BLaER1 treated with 17β-estradiol and CSF1 and Interleukin-3, amounts not matched to agents 10 nM and 100 nM (cell line): ENCODE data around the gene PPIL3.

Experiments used
- H3K27ac ChIP-seq, 11 experiments: shearing (Covaris generic); formaldehyde crosslinking; 2 replicates each; pipeline ENCODE4 v1.8.1; 2022
- H3K27me3 ChIP-seq, 11 experiments: shearing (Covaris generic); formaldehyde crosslinking; 2 replicates each; pipeline ENCODE4 v1.8.1; 2022
- H3K36me3 ChIP-seq, 11 experiments: shearing (Covaris generic); formaldehyde crosslinking; 2 replicates each; pipeline ENCODE4 v1.8.1; 2022
- H3K4me1 ChIP-seq, 10 experiments: shearing (Covaris generic); formaldehyde crosslinking; 2 replicates each; pipeline ENCODE4 v1.8.1; 2022
- H3K4me2 ChIP-seq, 11 experiments: shearing (Covaris generic); formaldehyde crosslinking; 2 replicates each; pipeline ENCODE4 v1.8.1; 2022
- H3K4me3 ChIP-seq, 10 experiments: shearing (Covaris generic); formaldehyde crosslinking; 2 replicates each; pipeline ENCODE4 v1.8.1; 2022
- H3K9ac ChIP-seq, 11 experiments: shearing (Covaris generic); formaldehyde crosslinking; 2 replicates each; pipeline ENCODE4 v1.8.1; 2022
- H3K9me3 ChIP-seq, 11 experiments: shearing (Covaris generic); formaldehyde crosslinking; replicated peaks in 1 of 11; 2 replicates each; pipeline ENCODE4 v1.8.1; 2022
- H4K20me1 ChIP-seq, 11 experiments: shearing (Covaris generic); formaldehyde crosslinking; 2 replicates each; pipeline ENCODE4 v1.8.1; 2022
- Cebpa-rat ChIP-seq, 11 experiments: shearing (Covaris generic); IDR thresholded peaks; 2 replicates each; pipeline ENCODE4 v1.8.1; 2022

PPIL3 gene

GRCh38 chr2:200864176-200865034 lies 24.5 kb downstream of the PPIL3 start, which contains the start of gene CLK1:
TSS of gene CLK1 (minus strand) at chr2:200864658. CDS start at chr2:200861862, 2,796 bp downstream.
- Histone ChIP-seq H3K9ac (peak within 1 kb of the TSS; percentile 96 to 100 (median 99)), H4K20me1 (peaks cover 41 to 44% (median 42%) of the 10 kb centered on the region in 11 experiments), H3K4me2 (peak within 1 kb of the TSS; percentile 79 to 98 (median 90)), H3K27me3 (no peaks in the 10 kb centered on the region), H3K27ac (peak within 1 kb of the TSS; percentile 97 to 100 (median 99)), H3K36me3 (peaks cover 20 to 36% (median 28%) of the 10 kb centered on the region in 11 experiments), H3K9me3 (no peaks in the 10 kb centered on the region), H3K4me1 (peaks cover 26 to 69% (median 49%) of the 10 kb centered on the region in 10 experiments), H3K4me3 (peak within 1 kb of the TSS; percentile 74 to 99 (median 90))
- TF ChIP-seq Cebpa-rat (IDR thresholded peaks at IDR 0.05) = no peak

GRCh38 chr2:200863782-200864175 lies 25.1 kb downstream of the PPIL3 start:
- Histone ChIP-seq H3K4me3 (peak overlapping the region; percentile 74 to 99 (median 90)), H3K4me1 (peaks cover 26 to 69% (median 44%) of the 10 kb centered on the region in 10 experiments), H3K27me3 (no peaks in the 10 kb centered on the region), H3K9me3 (no peaks in the 10 kb centered on the region), H3K36me3 (peaks cover 26 to 42% (median 32%) of the 10 kb centered on the region in 11 experiments), H4K20me1 (peaks cover 47 to 50% (median 49%) of the 10 kb centered on the region in 11 experiments), H3K9ac (peak overlapping the region; percentile 96 to 100 (median 99)), H3K27ac (peak overlapping the region; percentile 97 to 100 (median 99)), H3K4me2 (peak overlapping the region; percentile 79 to 98 (median 90); a peak in 21 of 22 replicates)
- no peak for TF ChIP-seq Cebpa-rat (IDR thresholded peaks at IDR 0.05)

- peaks cover 38 to 54% (median 45%) of the 10 kb centered on the region in 11 experiments for H3K36me3 ChIP-seq
- H3K27ac ChIP-seq = peak overlapping the region; percentile 97 to 100 (median 99)
- H3K9ac ChIP-seq = peak overlapping the region; percentile 96 to 100 (median 99)
- TF ChIP-seq Cebpa-rat (IDR thresholded peaks at IDR 0.05) = no peak
- peaks cover 26 to 63% (median 38%) of the 10 kb centered on the region in 10 experiments for H3K4me1 ChIP-seq
- no peaks in the 10 kb centered on the region for H3K27me3 ChIP-seq
- H4K20me1 ChIP-seq = peaks cover 59 to 62% (median 61%) of the 10 kb centered on the region in 11 experiments
- H3K4me3 ChIP-seq = peak overlapping the region; percentile 74 to 99 (median 90)
- H3K4me2 ChIP-seq = peak overlapping the region; percentile 79 to 98 (median 90)
- H3K9me3 ChIP-seq = no peaks in the 10 kb centered on the region
Observed at GRCh38 chr2:200862532-200863000, 26.3 kb downstream of the PPIL3 start.

DNA sequence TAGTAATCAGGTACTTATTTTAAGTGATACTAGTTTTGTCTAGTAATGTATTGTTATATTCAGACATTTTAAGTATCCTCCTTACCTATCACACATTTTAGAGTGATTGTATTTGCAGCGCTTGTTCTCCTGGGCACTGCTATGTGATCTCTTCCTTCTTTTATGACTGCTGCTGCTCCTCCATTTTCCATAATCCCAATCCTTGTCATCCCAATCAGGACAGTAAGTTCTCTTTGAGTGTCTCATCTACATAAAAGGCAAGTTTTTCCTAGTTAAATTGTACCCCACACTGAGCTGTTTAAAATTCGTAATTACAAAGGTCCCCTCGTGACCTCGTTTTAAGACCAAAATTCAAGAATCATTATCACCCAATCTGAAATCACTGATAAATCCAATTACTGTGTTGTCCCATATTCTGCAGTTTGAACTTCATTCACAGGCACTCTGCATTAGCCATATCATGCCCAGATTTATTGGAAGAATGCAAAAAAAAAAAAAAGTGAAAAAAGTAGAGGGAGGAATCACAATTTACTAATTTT lies 27.2 kb downstream of the PPIL3 start:
- Histone ChIP-seq H3K27ac (peak overlapping the region in 10 of 11 experiments; percentile 32 to 100 (median 99); a peak in 19 of 22 replicates), H4K20me1 (peaks cover 67 to 71% (median 70%) of the 10 kb centered on the region in 11 experiments)

GRCh38 chr2:200860092-200860795 lies 28.6 kb downstream of the PPIL3 start:
- TF ChIP-seq Cebpa-rat (IDR thresholded peaks at IDR 0.05) = no peak
- H3K36me3 ChIP-seq = peaks cover 62 to 78% (median 68%) of the 10 kb centered on the region in 11 experiments
- no peaks in the 10 kb centered on the region for H3K27me3 ChIP-seq
- H3K27ac ChIP-seq = no peak overlapping the region
- peak overlapping the region in 4 of 11 experiments; percentile 98 to 100 (median 99); a peak in 9 of 22 replicates for H3K9ac ChIP-seq
- H3K4me2 ChIP-seq = peak overlapping the region; percentile 39 to 98 (median 86); a peak in 18 of 22 replicates
- peak overlapping the region in 9 of 10 experiments; percentile 74 to 99 (median 89); a peak in 12 of 20 replicates for H3K4me3 ChIP-seq
- H3K9me3 ChIP-seq = no peaks in the 10 kb centered on the region
- H4K20me1 ChIP-seq = peaks cover 79 to 85% (median 84%) of the 10 kb centered on the region in 11 experiments
- peaks cover 17 to 40% (median 26%) of the 10 kb centered on the region in 10 experiments for H3K4me1 ChIP-seq

More for the DNA sequence above, 27.2 kb downstream of the PPIL3 start:
- Histone ChIP-seq H3K9me3 (no peaks in the 10 kb centered on the region), H3K36me3 (peaks cover 47 to 63% (median 53%) of the 10 kb centered on the region in 11 experiments), H3K4me3 (peak overlapping the region; percentile 74 to 99 (median 90)), H3K4me1 (peaks cover 21 to 55% (median 29%) of the 10 kb centered on the region in 10 experiments), H3K27me3 (no peaks in the 10 kb centered on the region), H3K4me2 (peak overlapping the region; percentile 79 to 98 (median 90)), H3K9ac (peak overlapping the region; percentile 96 to 100 (median 99))
- no peak for TF ChIP-seq Cebpa-rat (IDR thresholded peaks at IDR 0.05)

GRCh38 chr2:200856806-200857205 lies 32.1 kb downstream of the PPIL3 start:
- H3K36me3 ChIP-seq = peaks cover 96 to 100% (median 100%) of the 10 kb centered on the region in 11 experiments

GRCh38 chr2:200852605-200853004 lies 36.3 kb downstream of the PPIL3 start:
- Histone ChIP-seq H3K27me3 (no peaks in the 10 kb centered on the region), H3K4me1 (0 out of 20 replicates have a peak, but pooled peaks cover 0 to 5% (median 0%) of the 10 kb centered on the region in 10 experiments), H4K20me1 (peaks cover 46 to 88% (median 74%) of the 10 kb centered on the region in 11 experiments), H3K4me3 (no peak overlapping the region), H3K27ac (no peak overlapping the region), H3K9ac (no peak overlapping the region), H3K36me3 (peaks cover 71 to 78% (median 74%) of the 10 kb centered on the region in 11 experiments), H3K9me3 (no peaks in the 10 kb centered on the region), H3K4me2 (no peak overlapping the region)
- TF ChIP-seq Cebpa-rat (IDR thresholded peaks at IDR 0.05) = no peak

More at GRCh38 chr2:200856806-200857205, 32.1 kb downstream of the PPIL3 start:
- Histone ChIP-seq H3K9ac (no peak overlapping the region), H3K4me1 (peaks cover 11 to 36% (median 19%) of the 10 kb centered on the region in 10 experiments), H3K4me2 (no peak overlapping the region), H3K4me3 (no peak overlapping the region), H3K27me3 (no peaks in the 10 kb centered on the region), H3K9me3 (no peaks in the 10 kb centered on the region), H4K20me1 (peaks cover 83 to 100% (median 98%) of the 10 kb centered on the region in 11 experiments), H3K27ac (no peak overlapping the region)
- no peak for TF ChIP-seq Cebpa-rat (IDR thresholded peaks at IDR 0.05)
